ENCODE results near the gene LDLRAD3.
"Not testable (repeated sequence)": the region's sequence is repeated elsewhere in the genome, so short reads cannot be mapped to it uniquely, and the experiment has no call there.

The LDLRAD3 gene, protein sequence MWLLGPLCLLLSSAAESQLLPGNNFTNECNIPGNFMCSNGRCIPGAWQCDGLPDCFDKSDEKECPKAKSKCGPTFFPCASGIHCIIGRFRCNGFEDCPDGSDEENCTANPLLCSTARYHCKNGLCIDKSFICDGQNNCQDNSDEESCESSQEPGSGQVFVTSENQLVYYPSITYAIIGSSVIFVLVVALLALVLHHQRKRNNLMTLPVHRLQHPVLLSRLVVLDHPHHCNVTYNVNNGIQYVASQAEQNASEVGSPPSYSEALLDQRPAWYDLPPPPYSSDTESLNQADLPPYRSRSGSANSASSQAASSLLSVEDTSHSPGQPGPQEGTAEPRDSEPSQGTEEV

GRCh38 chr11:35943713-35944502 is at the start of gene LDLRAD3:
Gene LDLRAD3, plus strand, starts transcription at chr11:35944062. Its CDS starts 37 bp downstream, at chr11:35944099.
- DNase-seq, result no peak

GRCh38 chr11:35897019-35897418 is 46.8 kb upstream of the LDLRAD3 start:
- no peak for DNase-seq

GRCh38 chr11:35902961-35903360 is 40.9 kb upstream of the LDLRAD3 start:
- no peak for DNase-seq

GRCh38 chr11:35905646-35906276 is 38.1 kb upstream of the LDLRAD3 start:
- DNase-seq, result no peak

DNA sequence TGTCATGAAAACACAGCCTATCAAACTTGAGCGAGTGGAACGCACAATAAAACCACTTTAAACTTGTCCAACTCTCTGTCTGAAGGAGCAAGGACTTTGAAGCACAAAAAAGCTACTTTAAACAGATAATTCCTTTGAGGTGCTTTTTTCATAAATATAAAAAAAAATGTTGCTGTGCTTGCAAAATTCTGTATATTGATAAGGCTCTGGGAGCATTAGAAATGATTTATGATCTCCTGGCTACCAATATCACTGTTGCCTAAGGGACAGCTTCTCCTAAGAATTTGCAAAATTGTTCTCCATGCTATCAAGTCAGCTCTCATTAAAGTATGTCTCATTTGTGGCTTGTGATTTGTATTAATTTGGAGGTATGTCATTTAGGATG is 37.6 kb upstream of the LDLRAD3 start:
- no peak for DNase-seq

- DNase-seq, result no peak
Measured at GRCh38 chr11:35906681-35907080, 37.2 kb upstream of the LDLRAD3 start.

DNA sequence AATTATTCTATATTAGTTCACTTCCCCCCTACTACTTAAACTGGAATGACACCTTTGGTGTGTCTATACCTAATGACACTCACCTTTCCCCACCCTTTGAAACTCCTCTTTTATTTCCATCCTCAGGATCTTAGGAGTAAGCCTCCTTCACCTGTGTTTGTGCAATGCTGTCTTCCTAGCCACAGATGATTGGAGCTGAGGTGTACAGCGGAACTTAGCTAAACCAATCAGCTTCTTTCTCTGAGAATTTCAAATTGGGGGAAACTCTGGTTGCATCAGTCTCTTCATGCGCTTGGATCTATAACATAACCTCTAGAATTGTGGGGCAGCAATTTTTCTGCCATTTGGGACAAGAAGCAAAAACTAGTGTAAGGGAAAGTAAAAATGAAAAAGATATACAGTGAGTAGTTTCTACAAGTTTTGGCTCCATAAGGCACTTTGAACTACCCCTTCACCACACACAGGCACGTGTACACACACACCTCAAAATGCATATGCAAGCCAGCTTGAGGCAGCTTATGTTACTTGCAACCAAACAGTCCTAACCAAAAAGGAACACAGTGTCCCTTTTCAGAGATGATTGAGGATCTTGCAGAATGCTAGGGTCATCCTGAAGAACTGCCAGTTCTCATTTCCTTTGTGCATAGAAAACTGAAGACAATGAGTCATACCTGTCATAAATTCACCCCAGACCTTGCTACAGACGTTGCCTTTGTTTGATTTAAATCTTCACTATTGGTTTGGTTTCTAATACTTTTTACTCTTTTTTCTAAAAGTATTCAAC is 36.0 kb upstream of the LDLRAD3 start:
- DNase-seq, result no peak

DNA sequence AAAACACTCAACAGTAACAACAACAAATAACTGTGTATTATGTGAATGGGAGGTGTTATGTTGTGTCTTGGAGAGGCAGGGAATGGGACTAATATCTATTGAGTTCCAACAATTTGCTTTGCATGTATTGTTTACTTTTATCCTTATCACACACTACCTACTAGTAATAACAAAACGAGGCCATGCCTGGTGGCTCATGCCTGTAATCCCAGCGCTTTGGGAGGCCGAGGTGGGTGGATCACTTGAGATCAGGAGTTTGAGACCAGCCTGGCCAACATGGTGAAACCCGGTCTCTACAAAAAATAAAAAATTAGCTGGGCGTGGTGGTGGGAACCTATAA is 35.5 kb upstream of the LDLRAD3 start:
- DNase-seq, result not testable (repeated sequence)

DNA sequence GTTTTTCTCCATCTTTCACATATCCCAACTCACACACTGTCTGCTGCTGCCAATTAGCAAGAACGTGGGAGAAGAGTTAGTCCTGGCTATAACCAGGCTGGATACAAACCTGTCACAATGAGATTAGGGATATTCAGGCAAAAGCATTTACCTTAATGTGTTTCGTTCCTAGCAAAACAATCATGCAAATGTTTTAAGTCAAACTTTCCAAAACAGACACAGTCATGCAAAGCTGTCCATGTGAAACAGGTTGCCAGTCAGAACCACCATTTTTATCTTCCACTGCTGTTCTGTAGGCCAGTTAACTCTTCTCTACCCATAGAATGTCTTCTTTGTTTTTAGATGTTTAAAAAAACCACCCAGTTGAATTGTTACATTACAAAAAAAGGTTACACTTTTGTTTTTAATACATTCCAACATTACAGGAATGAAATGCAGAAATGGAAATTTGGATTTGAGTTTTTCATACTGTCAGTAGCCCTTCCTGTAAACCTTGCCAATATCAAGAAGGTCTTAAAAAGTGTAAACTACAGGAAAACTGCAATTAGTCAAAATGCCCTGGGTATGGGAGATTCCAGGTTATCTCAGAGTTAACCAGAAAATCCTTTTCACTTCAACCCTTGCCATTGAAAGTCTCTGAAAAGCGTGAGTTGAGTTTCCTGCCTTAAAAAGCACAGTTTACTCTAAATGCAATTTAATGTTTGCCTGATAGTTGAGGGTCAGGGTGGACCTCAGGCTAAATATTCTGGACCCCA is 34.2 kb upstream of the LDLRAD3 start:
- DNase-seq, result no peak

DNA sequence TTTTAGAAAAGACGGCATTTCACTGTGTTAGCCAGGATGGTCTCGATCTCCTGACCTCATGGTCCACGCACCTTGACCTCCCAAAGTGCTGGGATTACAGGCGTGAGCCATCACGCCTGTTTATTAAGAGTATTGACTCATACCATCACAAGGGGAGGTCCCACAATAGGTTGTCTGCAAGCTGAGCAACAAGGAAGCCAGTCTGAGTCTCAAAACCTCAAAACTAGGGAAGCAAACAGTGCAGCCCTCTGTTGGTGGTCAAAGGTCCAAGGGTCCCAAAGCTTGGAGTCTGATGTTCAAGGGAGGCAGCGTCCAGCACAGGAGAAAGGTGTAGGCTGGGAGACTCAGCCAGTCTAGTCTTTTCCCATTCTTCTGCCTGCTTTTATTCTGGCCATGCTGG is 32.8 kb upstream of the LDLRAD3 start:
- DNase-seq, result no peak

GRCh38 chr11:35911616-35912165 is 32.2 kb upstream of the LDLRAD3 start:
- DNase-seq, result no peak

DNA sequence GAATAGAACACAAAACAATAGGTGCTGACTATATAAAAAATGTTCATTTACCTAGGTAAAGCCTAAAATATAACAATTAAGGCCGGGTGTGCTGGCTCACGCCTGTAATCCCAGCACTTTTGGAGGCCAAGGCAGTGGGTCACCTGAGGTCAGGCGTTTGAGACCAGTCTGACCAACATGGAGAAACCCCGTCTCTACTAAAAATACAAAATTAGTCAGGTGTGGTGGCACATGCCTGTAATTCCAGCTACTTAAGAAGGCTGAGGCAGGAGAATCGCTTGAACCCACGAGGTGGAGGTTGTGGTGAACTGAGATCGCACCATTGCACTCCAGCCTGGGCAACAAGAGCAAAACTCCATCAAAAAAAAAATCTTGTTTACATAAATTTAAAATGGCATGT is 31.4 kb upstream of the LDLRAD3 start:
- DNase-seq, result not testable (repeated sequence)

DNA sequence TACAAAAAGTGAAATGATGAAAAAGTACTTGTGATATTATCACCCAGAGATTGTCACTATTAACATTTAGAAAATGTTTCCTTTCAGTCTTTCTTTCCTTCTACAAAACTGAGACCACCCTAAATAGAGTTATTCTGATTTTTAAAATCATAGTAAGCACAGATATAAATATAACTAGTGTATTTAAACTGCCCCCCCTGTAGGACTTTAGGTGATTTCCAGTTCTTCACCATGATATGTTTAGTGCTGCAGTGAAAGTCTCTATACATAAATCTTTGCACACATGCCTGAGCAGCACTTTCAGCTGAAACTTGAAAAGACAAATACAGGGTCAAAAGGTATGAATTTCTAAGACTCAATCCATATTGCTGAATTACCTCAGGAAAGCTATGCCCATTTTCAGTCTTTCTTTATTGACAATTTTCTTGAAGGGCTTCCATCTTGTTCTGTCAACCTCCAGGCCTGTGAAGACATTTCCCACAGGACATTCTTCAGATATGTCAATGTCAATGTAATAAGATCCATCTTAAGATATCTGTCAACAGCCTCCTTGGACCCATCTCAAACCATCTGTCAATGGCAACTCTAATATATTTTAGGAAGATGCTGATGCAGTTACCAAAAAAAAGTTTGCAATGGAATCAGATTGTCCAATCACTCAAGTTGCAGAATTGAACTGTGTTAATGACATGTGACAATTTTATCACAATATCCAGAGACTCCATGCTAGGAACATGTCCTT is 30.8 kb upstream of the LDLRAD3 start:
- no peak for DNase-seq

DNA sequence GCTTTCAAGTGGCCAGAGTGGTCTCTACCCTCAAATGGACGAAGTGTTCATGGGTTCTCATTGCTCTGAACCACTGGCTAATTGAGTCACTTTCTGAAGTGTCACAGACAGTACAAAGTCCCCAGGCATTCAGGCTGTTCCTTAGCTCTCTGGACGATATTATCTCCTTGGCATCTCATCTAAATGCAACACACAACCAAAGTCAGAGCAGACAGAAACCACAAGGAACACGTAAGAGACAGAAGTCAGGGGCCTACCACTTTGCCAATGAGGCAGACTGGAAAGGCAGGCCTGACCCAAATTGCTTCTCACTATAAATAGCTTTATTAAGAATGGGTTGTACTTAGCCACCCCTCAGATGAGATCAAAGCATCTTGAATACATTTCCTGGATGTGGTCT is 29.0 kb upstream of the LDLRAD3 start:
- DNase-seq, result no peak

DNA sequence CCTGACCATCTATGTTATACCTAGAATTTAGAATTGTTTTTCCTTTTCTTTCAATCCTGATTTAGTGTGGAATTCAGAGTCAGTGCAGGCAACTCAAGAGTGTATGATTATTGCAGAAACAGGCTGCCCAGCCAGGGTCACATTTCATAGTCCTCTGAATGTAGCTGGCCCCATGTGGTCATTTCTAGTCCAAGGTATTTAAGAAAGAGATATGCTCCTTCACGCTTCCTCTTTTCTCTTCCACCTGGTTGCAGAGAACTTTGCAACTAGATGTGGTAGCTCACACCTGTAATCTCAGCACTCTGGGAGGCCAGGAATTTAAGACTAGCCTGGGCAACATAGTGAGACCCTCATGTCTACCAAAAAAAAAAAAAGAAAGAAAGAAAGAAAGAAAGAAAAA is 27.6 kb upstream of the LDLRAD3 start:
- no peak for DNase-seq

GRCh38 chr11:35917676-35918075 is 26.2 kb upstream of the LDLRAD3 start:
- DNase-seq, result no peak

DNA sequence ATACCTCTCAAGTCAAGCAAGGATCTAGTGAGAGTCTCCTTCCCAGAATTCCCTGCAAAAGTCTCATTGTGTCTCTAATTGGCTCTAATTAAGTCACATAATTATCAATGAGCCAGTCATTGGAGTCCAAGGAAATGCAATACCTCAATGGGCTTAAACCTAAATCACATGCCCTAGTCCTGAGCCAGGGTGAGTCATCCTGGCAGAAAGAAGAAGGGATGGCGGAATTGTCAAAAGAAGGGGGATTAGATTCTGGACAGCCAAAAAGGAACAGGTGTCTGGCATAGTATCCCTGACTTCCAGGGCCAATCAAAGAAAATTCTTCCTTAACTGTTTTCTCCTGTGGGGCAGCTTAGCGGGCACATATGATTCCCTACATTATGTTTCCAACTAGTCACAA is 25.1 kb upstream of the LDLRAD3 start:
- no peak for DNase-seq

DNA sequence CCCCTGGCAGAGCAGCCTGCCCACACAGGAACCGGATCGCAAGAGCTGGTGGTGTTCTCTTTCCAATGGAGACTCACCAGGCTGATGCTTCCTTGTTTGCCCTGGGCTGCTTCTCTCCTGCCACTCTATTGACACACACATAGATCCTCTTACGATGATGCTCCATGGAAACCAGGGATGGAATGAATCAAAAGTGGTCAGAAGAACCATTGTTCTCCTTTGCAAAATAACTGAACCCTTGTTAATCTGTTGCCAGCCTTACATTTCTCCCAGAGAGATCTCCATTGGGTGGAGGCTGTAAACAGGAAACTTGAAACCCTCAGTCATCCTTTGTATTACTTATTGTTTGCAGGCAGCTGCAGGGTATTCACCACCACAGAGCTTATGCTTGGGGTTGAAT is 24.6 kb upstream of the LDLRAD3 start:
- DNase-seq, result peak; percentile 25

DNA sequence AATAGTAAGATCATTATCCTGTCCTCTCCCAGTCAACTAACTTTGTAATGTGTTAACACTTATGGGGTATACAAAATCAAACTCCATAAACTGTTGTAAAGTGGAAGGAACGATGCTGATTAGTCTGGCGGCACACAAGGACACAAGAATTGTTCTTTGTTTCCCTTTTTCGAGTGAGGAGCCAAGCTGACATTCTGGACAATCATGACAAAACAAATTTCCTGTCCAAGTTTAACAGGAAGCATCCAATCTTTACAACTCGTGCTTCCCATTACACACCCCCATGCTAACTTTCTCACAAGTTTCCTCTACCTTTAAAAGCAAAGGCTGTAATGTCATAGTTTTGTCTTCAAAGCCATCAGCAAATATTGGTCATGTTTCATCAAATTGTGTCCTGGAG is 20.4 kb upstream of the LDLRAD3 start:
- no peak for DNase-seq

DNA sequence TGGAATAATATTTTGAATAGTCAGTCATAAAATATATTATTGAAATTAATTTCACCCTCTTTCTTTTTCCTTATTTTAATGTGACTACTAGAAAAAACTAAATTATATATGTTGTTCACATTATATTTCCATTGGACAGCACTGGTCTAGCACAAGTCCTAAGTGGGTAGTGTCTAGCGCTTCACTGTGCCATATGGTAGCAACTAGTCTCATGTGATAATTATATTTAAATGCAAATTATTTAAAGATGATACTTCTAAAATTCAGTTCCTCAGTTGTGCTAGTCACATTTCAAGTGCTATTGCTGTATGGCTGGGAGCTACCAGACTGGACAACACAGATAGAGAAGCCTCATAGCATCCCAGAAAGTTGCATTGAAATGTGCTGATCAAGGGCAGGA is 19.1 kb upstream of the LDLRAD3 start:
- no peak for DNase-seq

- no peak for DNase-seq
Measured at GRCh38 chr11:35927104-35927503, 16.8 kb upstream of the LDLRAD3 start.

Data from SHP77 treated with DMSO at 0.1 percent for 48 hours (cell line).